Measurements from ENCODE around the gene MRPL21.
A peak's percentile ranks its signal among the peaks of the same experiment; 100 is the strongest.

Gene MRPL21

GRCh38 chr11:68903288-68904247, at the start of gene MRPL21, which contains the start of gene IGHMBP2:
TSS of gene MRPL21 (minus strand) at chr11:68903832. CDS start at chr11:68903810, 22 bp downstream.
TSS of gene IGHMBP2 (plus strand) at chr11:68903891. CDS start at chr11:68903953, 62 bp downstream.
- peak within 1 kb of the TSS; percentile 99 for H3K4me3 ChIP-seq (ENCODE audit: low read depth, low read length)
- peak; percentile 43 for DNase-seq (ENCODE audit: low read depth)

GRCh38 chr11:68950762-68951161, 47.1 kb upstream of the MRPL21 start:
- no peak for DNase-seq (ENCODE audit: low read depth)
- H3K4me3 ChIP-seq (ENCODE audit: low read depth, low read length): no peak overlapping the region

GRCh38 chr11:68950270-68950669, 46.6 kb upstream of the MRPL21 start:
- no peak overlapping the region for H3K4me3 ChIP-seq (ENCODE audit: low read depth, low read length)
- no peak for DNase-seq (ENCODE audit: low read depth)

GRCh38 chr11:68948935-68949334, 45.3 kb upstream of the MRPL21 start:
- DNase-seq (ENCODE audit: low read depth): no peak
- no peak overlapping the region for H3K4me3 ChIP-seq (ENCODE audit: low read depth, low read length)

- no peak overlapping the region for H3K4me3 ChIP-seq (ENCODE audit: low read depth, low read length)
- DNase-seq (ENCODE audit: low read depth): no peak
Observed at GRCh38 chr11:68948496-68948895, 44.9 kb upstream of the MRPL21 start.

GRCh38 chr11:68947151-68947550, 43.5 kb upstream of the MRPL21 start:
- no peak overlapping the region for H3K4me3 ChIP-seq (ENCODE audit: low read depth, low read length)
- no peak for DNase-seq (ENCODE audit: low read depth)

- DNase-seq (ENCODE audit: low read depth): peak; percentile 33
- H3K4me3 ChIP-seq (ENCODE audit: low read depth, low read length): no peak overlapping the region
Observed at GRCh38 chr11:68946416-68947090, 42.9 kb upstream of the MRPL21 start.

- no peak overlapping the region for H3K4me3 ChIP-seq (ENCODE audit: low read depth, low read length)
- no peak for DNase-seq (ENCODE audit: low read depth)
Observed at GRCh38 chr11:68942751-68943271, 39.2 kb upstream of the MRPL21 start.

GRCh38 chr11:68942095-68942620, 38.5 kb upstream of the MRPL21 start:
- no peak for DNase-seq (ENCODE audit: low read depth)
- no peak overlapping the region for H3K4me3 ChIP-seq (ENCODE audit: low read depth, low read length)

- DNase-seq (ENCODE audit: low read depth): no peak
Observed at GRCh38 chr11:68941324-68942094, 37.9 kb upstream of the MRPL21 start.

GRCh38 chr11:68940651-68941323, 37.2 kb upstream of the MRPL21 start:
- no peak for DNase-seq (ENCODE audit: low read depth)
- H3K4me3 ChIP-seq (ENCODE audit: low read depth, low read length): no peak overlapping the region

More at GRCh38 chr11:68941324-68942094, 37.9 kb upstream of the MRPL21 start:
- no peak overlapping the region for H3K4me3 ChIP-seq (ENCODE audit: low read depth, low read length)

GRCh38 chr11:68939583-68940555, 36.2 kb upstream of the MRPL21 start:
- H3K4me3 ChIP-seq (ENCODE audit: low read depth, low read length): no peak overlapping the region
- no peak for DNase-seq (ENCODE audit: low read depth)

GRCh38 chr11:68938816-68939582, 35.4 kb upstream of the MRPL21 start:
- DNase-seq (ENCODE audit: low read depth): no peak
- no peak overlapping the region for H3K4me3 ChIP-seq (ENCODE audit: low read depth, low read length)

- no peak for DNase-seq (ENCODE audit: low read depth)
Observed at GRCh38 chr11:68938088-68938487, 34.5 kb upstream of the MRPL21 start.

GRCh38 chr11:68936676-68937620, 33.3 kb upstream of the MRPL21 start:
- H3K4me3 ChIP-seq (ENCODE audit: low read depth, low read length): no peak overlapping the region
- no peak for DNase-seq (ENCODE audit: low read depth)

More at GRCh38 chr11:68938088-68938487, 34.5 kb upstream of the MRPL21 start:
- H3K4me3 ChIP-seq (ENCODE audit: low read depth, low read length): no peak overlapping the region

- DNase-seq (ENCODE audit: low read depth): no peak
- no peak overlapping the region for H3K4me3 ChIP-seq (ENCODE audit: low read depth, low read length)
Observed at GRCh38 chr11:68936358-68936636, 32.7 kb upstream of the MRPL21 start.

Data from skeletal muscle cell (primary cell).